Glomerular visceral epithelial cell (primary cell): ENCODE measurements around the gene RPL39L.

Experiments used
- DNase-seq: peaks from one replicate; pipeline ENCODE4 v3.0.0-alpha.2; 2016; ENCODE audit errors: extremely low spot score

The RPL39L gene

DNA sequence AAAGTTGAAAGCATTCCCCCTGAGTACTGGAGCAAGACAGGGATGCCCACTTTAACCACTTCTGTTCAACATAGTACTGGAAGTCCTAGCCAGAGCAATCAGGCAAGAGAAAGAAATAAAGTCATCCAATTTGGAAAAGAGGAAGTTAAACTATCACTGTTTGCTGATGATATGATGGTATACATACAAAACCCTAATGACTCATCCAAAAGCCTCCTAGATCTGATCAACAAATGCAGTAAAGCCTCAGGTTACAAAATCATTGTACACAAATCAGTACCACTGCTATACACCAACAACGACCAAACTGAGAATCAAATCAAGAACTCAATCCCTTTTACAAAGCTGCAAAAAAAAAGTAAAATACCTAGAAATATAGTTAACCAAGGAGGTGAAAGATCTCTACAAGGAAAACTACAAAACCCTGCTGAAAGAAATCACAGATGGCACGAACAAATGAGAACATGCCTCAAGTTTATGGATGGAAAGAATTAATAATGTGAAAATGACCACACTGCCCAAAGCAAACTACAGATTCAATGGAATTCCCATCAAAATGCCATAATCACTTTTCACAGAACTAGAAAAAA is 40.3 kb downstream of the RPL39L start:
- DNase-seq = no peak

DNA sequence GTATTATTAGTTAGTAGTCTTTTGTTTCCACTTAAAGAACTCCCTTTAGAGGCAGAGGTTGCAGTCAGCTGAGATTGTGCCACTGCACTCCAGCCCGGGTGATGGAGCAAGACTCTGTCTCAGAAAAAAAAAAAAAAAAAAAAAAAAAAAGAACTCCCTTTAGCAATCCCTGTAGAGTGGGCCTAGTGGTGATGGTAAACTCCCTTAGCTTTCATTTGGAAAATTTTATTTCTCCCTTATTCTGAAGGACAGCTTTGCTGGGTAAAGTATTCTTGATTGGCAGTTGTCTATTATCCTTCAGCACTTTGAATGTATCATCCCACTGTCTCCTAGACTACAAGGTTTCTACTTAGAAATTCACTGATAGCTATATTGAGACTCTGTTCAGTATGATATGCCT is 46.0 kb downstream of the RPL39L start:
- DNase-seq = no peak

DNA sequence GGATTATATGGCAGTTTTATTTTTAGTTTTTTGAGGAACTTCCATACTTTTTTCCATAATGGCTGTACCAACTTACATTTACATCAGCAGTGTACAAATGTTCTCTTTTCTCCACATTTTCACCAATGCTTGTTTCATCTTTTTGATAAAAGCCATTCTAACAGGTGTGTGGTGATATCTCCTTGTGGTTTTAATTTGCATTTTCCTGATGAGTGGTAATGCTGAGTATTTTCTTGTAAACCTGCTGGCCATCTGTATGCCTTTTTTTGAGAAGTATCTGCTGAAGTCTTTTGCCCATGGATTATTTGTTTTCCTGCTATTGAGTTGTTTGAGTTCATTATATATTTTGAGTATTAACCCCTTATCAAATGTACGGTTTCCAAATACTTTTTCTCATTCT is 50.6 kb downstream of the RPL39L start:
- DNase-seq = no peak

DNA sequence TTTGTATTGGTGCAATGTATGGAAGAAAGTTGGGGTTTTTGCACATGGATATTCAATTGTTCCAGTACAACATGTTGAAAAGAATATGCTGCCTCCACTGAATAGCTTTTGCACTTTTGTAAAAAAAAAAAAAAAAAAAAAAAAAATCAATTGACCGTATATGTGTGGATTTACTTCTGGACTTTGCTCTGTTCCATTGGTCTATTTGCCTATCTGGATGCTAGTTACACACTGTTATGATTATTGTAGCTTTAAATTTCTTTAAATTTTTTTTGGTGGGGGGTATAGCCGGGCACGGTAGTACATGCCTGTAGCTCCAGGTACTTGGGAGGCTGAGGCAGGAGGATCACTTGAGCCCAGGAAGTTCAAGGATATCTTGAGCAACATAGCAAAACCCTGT is 52.5 kb downstream of the RPL39L start:
- DNase-seq = no peak

DNA sequence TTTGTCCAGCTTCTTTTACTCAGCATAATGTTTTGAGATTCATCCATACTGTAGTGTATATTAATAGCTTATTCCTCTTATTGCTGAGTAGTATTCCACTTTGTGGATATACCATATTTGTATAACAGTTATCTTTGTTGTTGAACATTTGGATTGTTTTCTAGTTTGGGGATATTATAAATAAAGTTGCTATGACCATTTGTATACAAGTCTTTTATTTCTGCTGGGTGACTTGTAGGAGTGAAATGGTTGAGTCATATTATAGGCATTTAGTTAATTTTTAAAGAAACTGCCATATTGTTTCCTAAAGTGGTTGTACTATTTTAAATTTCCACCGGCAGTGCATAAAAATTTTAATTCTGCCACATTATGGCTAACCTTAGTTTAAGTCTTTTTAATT is 53.4 kb downstream of the RPL39L start:
- DNase-seq = no peak

DNA sequence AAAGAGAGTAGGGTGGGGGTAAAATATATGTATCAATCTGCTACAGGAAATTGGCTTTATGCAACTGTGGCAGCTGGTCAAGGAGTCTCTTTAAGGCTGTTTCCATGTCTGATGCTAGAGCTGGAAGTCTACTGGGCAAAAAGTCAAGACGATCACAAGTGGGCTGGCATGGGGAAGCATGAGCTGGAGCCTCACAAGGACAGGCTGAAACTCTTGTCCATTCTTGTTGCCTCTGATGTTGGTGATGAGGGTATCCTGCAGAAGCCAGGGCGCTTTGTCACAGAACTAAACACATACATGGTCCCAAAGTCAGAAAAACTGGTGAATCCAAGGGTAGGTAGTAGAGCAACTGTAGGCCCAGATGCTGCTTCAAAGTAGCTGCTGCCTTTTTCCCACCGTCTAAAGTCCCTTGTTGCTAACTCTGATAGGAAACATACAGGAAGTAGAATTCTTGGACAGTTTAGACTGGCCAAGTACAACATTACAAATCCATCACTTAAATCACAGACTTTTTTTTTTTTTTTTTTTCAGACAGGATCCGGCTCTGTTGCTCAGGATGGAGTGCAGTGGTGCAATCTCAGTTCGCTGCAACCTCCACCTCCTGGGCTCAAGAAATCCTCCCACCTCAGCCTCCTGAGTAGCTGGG is 54.2 kb downstream of the RPL39L start:
- DNase-seq = no peak

DNA sequence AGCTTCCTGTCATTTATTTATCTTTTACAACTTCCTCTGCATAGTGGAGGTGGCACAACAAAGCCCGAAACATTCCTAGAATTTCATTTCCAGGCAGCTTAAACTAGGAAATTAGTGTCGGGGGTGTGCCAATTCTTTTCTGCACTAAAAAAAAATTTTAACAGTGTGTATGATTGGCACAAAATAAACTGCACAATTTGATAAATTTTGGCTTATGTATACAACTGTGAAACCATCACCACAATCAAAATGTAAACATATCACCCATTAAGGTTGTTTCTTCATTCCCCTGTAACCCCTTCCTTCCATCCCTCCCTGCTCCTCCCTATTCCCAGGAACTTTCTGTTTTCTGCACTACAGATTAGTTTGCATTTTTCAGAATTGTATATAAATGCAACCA is 54.7 kb downstream of the RPL39L start:
- DNase-seq = no peak

DNA sequence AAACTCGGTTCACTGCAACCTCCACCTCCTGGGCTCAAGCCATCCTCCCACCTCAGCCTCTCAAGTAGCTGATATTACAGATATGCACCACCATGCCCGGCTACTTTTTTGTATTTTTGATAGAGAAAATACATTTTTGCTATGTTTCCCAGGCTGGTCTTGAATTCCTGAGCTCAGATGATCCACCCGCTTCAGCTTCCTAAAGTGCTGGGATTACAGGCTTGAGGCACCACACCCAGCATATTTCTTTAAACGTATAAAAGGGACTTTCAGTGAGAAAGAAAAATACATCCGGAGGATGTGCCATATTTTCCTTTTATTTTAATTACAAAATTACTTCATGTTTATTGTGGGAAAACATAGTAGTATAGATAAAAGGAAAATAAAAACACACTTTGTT is 55.2 kb downstream of the RPL39L start:
- no peak for DNase-seq

DNA sequence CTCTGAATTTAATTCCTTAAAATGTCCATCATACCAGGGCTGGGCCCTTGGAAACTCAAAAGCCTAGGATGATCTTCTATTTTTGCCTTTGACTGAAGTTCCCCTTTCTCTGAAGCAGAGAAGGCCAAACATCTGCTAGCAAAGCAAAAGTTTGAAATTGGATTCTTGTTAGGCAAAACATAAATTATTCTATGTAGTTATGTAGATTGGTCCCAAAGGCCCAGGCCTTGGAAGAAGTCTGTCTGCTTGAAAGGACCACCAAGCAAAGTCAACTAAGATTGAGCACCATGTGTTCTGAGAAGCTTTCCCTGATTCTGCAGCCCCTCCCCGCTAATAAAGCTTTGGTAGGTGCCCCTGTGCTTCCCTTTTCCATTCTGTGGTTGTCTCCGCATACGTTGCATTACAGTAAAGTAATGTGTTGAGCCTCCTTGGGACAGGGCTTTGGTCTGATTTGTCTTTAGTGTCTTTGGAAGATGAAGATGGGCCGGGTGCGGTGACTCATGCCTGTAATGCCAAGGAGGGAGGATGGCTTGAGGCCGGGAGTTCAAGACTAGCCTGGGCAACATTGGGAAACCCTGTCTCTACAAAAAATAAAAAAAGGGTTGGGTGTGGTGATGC is 56.4 kb downstream of the RPL39L start:
- no peak for DNase-seq

DNA sequence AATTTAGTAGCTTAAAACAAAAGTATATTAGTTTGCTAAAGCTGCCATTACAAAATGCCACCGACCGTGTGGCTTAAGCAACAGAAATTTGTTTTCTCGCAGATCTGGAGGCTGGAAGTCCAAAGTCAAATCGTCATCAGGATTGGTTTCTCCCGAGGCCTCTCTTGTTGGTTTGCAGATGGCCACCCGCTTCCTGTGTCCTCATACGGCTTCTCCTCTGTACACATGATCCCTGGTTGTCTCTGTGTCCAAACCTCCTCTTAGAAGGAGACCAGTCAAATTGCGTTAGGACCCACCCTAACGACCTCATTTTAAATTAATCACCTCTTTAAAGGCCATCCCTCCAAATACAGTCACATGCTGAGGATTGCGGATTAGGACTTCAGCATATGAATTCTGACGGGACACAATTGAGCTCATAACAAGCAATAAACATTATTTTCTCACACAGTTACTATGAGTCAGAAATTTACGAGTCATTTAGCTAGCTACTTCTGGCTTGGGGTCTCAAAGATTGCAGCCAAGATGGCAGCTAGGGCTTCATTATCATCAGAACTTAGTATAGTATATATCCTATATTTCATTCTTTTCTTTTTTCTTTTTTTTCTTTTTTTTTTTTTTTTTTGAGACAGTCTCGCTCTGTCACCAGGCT is 58.4 kb downstream of the RPL39L start:
- DNase-seq = no peak

DNA sequence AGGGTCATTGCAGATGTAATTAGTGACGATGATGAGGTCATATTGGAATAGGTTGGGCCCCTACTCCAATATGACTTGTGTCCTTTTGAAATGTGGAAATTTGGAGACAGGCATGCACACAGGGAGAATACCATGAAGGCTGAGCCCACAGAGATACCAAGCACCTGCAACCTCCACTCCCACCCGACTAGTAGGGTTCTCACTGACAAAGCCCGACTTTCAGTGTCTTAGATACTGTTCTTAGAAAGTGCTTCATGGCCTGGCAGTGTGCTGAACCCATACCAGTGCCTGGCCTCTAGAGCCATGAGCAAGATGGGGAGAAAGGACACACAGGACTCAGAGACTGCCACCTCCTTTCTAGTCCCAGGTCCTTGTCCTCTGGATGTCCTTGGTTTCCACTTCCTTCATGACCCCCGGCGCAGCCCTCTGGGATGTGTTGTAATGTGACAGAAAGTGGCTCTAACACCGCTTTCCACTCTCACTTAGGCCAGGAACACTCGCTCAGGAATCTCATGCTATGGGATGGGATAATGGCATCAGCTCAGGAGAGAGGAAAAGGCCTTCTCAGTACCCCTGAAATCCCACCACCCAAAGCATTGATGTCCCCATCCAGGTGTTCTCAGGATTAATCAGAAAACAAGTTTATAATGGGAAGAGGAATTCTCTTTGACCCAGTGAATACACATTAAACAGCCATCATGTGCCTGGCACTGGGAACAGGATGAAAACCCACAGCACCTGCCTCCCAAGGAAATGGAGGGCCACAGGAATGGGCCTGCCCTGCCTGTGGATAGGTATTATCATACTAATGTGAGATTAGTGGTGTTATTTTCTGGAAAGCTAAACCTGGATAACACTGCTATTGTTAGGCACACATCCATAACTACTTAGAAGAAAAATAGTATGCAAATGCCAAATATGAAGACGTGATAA is 59.9 kb downstream of the RPL39L start:
- no peak for DNase-seq

DNA sequence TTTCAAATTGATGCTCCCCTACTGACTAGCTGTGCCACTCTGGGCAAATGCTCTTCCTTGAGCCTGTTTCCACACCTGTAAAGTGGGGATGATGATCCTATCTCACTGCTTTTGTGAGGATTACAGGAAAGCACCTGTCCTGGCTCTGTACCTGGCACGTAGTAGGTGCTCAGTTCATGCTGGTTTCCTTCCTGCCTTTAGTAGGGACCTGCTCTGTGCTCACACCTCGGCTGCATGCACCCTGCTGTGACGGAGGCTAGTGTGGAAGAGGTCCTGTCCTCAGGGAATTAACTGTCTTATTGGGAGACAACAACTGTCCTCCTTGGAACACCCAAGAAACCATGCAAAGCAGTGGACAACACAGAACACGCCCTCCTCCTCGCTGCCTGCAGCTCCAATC is 61.8 kb downstream of the RPL39L start:
- no peak for DNase-seq

DNA sequence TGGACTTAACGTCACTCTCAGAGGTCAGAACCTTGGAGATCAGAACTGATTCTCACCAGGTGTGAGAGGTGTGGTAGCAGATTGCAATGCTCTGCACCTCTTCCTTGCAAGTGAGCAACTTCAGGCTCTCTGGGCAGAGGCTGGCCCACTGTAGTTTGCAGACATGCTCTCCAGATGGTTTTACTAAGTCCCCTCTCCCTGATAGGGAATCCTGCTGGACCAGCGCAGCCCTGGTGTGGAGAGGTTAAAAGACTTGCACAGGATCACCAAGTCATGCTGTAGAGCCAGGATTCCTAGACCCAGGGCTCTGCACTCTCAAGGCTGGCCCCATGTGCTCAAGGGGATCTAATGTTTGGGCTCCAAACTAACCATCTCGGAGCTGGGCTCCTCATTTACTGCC is 62.2 kb downstream of the RPL39L start:
- DNase-seq = no peak

DNA sequence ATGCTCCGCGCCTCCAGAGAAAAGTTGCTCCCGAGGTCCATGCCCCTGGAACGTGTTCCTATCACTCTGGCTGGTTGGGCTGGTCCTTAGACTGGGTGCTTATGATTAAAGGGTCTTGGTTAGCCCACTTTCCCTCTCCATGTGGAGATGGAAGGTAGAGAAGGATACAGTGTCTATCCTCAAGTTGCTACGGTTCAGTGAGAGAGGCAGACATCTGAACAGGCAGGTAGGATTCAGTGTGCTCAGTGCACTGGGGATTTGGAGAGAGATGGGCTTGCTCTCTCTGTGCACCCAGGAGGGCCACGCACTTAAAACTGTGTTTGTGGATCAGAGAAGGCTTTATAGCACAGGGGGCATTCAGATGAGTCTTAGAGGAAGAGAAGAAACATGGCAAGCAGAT is 63.0 kb downstream of the RPL39L start:
- no peak for DNase-seq

DNA sequence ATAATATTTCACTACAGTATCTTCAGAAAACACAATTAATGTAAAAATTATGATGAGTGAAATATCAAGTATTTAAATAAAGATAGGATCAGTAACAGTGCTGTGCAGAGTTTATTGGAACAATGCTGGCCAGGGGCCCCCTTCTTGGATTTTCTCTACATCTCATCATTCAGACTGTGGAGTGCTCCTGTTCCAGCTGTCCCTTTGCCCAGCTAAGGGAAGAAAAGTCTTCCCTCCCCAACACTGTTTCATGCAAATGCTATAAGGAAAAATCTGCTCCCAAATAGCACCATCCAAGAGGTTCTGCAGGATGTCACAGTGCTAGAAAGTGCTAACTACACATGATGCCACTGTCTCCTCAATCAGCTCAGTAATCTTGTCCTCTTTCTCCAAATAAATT is 64.5 kb downstream of the RPL39L start:
- no peak for DNase-seq

DNA sequence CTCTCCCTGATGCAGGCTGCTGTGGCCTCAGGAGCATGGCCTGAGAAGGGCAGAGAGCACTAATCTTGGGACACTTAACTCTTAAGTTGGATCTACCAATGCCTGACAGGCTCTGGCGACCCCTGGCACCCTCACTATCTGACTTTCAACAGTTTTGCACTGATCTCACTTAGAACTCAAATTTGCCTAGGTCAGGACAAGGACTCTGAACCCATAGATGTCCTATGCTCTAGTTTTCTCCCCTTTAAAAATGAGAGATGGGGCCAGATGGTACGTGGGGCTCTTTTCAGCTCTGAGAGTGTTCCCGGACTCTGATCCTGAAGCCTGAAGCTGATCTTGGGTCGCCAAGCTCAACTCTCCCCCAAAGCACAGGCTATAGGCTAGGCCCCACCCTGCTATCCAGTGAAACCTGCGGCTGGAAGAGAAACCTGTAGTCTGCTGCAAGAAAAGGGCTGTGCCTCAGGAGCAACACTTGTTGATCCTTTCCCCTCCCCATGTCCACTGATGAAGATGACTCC is 65.7 kb downstream of the RPL39L start:
- no peak for DNase-seq

DNA sequence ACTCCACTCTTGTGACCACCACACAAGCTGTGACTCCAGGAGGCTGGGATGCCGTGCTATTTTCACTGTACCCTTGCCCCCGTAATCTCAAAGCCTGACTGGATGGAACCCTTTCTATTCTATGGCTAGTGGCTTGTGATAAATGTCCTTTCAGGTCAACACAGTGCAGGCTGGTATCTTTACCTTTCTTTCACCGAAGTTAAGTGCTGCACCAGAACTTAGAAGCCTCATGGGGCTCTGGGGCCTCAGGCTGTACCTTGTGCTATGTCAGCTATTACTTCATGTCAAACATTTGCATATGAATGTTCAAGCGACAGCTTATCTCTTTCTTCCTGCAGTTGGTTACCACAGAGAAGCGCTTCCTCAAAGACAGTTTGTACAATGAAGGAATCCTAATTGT is 66.8 kb downstream of the RPL39L start:
- no peak for DNase-seq

DNA sequence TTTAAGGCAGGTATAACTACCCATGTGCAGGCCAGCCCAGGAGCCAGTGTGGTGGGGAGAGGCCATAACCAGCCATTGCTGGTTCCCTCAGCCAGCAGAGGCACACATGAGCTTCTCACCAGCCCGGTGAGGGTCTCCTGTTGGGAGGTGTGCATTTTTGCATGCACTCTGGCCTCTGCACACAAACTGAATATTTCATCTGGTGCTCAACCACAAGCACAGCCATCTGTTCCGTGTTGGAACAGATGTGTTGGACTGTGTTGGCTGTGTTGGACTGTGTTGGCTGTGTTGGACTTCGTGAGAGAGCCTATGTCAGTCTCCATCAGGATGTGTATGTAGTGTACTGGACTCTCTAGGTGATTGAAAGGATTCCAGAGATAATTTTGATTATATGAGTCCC is 67.2 kb downstream of the RPL39L start:
- no peak for DNase-seq
